GM12872 (cell line): Measurements from ENCODE around the gene FOXP1.

Experiments used
- CTCF ChIP-seq: IDR thresholded peaks from 3 replicates; pipeline ENCODE4 v1.5.1; 2011; ENCODE audit warnings: low read depth, mild to moderate bottlenecking, low read length, moderate library complexity; ENCODE audit not compliant: insufficient read depth

FOXP1 gene

DNA sequence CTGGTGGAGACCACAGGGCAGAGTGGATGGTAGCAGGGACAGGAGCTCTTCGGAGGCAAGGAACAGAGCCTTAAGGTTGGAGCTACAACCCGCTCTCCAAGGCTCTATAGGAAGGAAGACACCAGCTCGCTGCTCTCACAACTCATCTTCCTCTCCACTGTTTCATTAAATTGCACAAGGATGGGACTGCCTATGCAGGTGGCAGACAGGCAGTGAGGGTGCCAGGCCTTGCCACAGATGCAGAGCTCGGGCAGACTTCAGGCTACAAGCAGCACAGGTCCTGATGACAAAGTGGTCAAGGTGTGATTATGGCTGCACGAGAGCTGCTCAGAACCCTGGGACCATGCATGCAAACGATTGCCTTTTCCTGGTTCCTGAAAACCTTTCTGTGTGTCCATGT, 144.6 kb downstream of the FOXP1 start:
- no peak for TF ChIP-seq CTCF

GRCh38 chr3:71438071-71438685, 145.3 kb downstream of the FOXP1 start:
- TF ChIP-seq CTCF, result no peak

DNA sequence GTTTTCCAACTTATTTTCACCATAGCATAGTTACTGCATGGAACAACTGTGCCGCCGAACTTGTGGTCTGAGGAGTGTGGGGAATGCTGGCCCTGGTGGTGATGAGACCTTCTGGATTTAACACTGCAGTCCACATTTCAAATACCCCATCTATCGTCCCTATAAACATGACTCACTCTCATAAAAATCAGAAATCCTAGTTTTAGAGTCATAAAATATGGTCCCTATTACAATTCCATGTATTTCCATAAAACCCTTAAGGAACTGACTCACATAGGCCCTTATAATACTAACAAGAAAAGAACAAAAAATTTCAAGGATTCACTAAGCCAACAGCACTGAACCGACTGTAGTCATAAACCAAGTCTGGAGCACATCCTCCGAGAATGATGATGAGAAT, 147.2 kb downstream of the FOXP1 start:
- TF ChIP-seq CTCF, result no peak

- no peak for TF ChIP-seq CTCF
Observed at GRCh38 chr3:71433631-71434030, 149.9 kb downstream of the FOXP1 start.

- TF ChIP-seq CTCF, result no peak
Observed at GRCh38 chr3:71432044-71432975, 151.2 kb downstream of the FOXP1 start.

DNA sequence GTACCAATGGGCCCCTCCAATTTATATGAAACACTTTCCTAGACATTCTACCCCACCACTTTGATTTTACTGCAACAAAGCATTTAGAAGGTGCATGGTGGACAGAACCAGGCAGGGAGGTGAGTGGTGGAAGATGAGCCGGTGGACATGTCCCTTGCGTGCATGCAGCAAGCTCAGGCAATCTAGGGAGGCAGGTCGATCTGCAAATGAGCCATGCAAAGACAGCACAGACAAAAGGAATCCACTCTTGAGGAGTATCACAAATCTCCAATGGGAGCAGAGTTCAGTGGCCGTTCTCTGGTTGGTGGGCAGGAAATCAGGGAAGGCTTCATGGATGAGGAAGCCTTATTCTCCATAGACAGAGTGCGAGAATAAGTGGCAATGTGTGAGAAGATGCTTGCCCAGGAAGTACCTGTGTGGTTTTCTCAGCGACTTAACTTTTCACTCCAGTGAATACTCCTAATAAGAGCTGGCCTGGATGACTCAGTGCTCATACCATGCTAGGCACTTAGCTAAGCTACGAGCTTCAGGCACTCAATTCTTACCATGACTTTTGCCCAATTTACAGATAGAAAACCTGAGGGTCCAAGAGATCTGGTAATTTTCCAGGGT, 152.5 kb downstream of the FOXP1 start:
- no peak for TF ChIP-seq CTCF

DNA sequence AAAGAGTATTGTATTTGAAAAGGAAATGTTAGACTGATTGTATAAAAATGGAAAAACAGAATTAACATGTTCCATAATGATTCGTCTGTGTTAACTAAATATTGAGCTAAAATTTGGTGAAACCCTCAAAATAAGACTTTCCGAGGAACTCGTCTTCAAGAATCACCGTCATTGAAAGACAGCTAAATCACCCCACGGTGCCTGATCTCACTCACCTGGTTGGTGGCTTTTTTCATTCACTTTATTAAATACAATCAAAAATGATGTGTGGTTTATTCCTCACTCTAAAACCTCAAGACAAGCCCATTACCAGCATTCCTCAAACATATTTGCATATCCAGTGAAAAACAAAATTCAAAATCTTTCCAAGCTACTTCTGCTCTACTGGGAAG, 153.9 kb downstream of the FOXP1 start:
- TF ChIP-seq CTCF, result no peak
